Mucosa of rectum (tissue), 2 donors: ENCODE results near the gene WDR91.
"Not testable (repeated sequence)": the region's sequence is repeated elsewhere in the genome, so short reads cannot be mapped to it uniquely, and the experiment has no call there.

Experiments
- H3K27ac ChIP-seq, 2 donors: one replicate each; pipeline ENCODE4 v1.7.0; 2013; ENCODE audit warnings: inconsistent platforms in 2 of 2, low read depth in 2 of 2, low read length in 2 of 2
- H3K27me3 ChIP-seq, 2 donors: one replicate each; pipeline ENCODE4 v1.7.0; 2013; ENCODE audit warnings: low read length in 2 of 2; ENCODE audit not compliant: control insufficient read depth in 2 of 2, insufficient read depth in 2 of 2
- H3K36me3 ChIP-seq, 2 donors: one replicate each; pipeline ENCODE4 v1.7.0; 2013; ENCODE audit warnings: low read length in 2 of 2; ENCODE audit not compliant: control insufficient read depth in 2 of 2, insufficient read depth in 2 of 2
- H3K4me1 ChIP-seq, 2 donors: one replicate each; pipeline ENCODE4 v1.7.0; 2013; ENCODE audit warnings: low read length in 2 of 2, mild to moderate bottlenecking in 1 of 2; ENCODE audit not compliant: control insufficient read depth in 2 of 2, insufficient read depth in 2 of 2
- H3K4me3 ChIP-seq, 2 donors: one replicate each; pipeline ENCODE4 v1.7.0; 2013; ENCODE audit warnings: low read length in 2 of 2
- H3K9ac ChIP-seq, 2 donors: one replicate each; pipeline ENCODE4 v1.7.0; 2013; ENCODE audit warnings: low read length in 2 of 2, low read depth in 1 of 2, mild to moderate bottlenecking in 1 of 2
- H3K9me3 ChIP-seq, 2 donors: one replicate each; pipeline ENCODE4 v1.7.0; 2013; ENCODE audit warnings: low read length in 2 of 2; ENCODE audit not compliant: control insufficient read depth in 2 of 2
- donor health status: healthy.
- donor health status: Normal muscosa, but diverticular disease.

The WDR91 gene

GRCh38 chr7:135233570-135233969, 22.2 kb upstream of the WDR91 start, which contains the start of gene STRA8:
Gene STRA8 (plus strand): TSS chr7:135233838. CDS start chr7:135240525, 6,687 bp downstream.
- no peak within 1 kb of the TSS for H3K4me3 ChIP-seq
- no peaks in the 10 kb centered on the region for H3K4me1 ChIP-seq
- no peak within 1 kb of the TSS for H3K9ac ChIP-seq
- H3K9me3 ChIP-seq, result no peaks in the 10 kb centered on the region
- no peaks in the 10 kb centered on the region for H3K36me3 ChIP-seq
- no peaks in the 10 kb centered on the region for H3K27me3 ChIP-seq
- no peak within 1 kb of the TSS for H3K27ac ChIP-seq

- Histone ChIP-seq H3K4me3 (no peak overlapping the region), H3K27me3 (no peaks in the 10 kb centered on the region), H3K36me3 (no peaks in the 10 kb centered on the region)
These were observed 21.4 kb upstream of the WDR91 start for GRCh38 chr7:135232720-135233119.

GRCh38 chr7:135232087-135232486, 20.8 kb upstream of the WDR91 start:
- Histone ChIP-seq H3K4me3 (no peak overlapping the region), H3K9me3 (no peaks in the 10 kb centered on the region), H3K36me3 (no peaks in the 10 kb centered on the region), H3K27ac (no peak overlapping the region), H3K9ac (no peak overlapping the region), H3K27me3 (no peaks in the 10 kb centered on the region), H3K4me1 (no peaks in the 10 kb centered on the region)

More at GRCh38 chr7:135232720-135233119, 21.4 kb upstream of the WDR91 start:
- no peak overlapping the region for H3K9ac ChIP-seq
- no peaks in the 10 kb centered on the region for H3K9me3 ChIP-seq
- H3K4me1 ChIP-seq, result no peaks in the 10 kb centered on the region
- no peak overlapping the region for H3K27ac ChIP-seq

GRCh38 chr7:135231686-135232085, 20.4 kb upstream of the WDR91 start:
- H3K4me3 ChIP-seq, result no peak overlapping the region
- no peak overlapping the region for H3K9ac ChIP-seq
- no peaks in the 10 kb centered on the region for H3K9me3 ChIP-seq
- no peaks in the 10 kb centered on the region for H3K4me1 ChIP-seq
- H3K36me3 ChIP-seq, result no peaks in the 10 kb centered on the region
- H3K27me3 ChIP-seq, result no peaks in the 10 kb centered on the region
- H3K27ac ChIP-seq, result no peak overlapping the region

- Histone ChIP-seq H3K36me3 (no peaks in the 10 kb centered on the region), H3K4me1 (no peaks in the 10 kb centered on the region), H3K9me3 (no peaks in the 10 kb centered on the region), H3K4me3 (no peak overlapping the region), H3K9ac (no peak overlapping the region), H3K27me3 (no peaks in the 10 kb centered on the region), H3K27ac (no peak overlapping the region)
These were observed 12.7 kb upstream of the WDR91 start for GRCh38 chr7:135224027-135224426.

- Histone ChIP-seq H3K9ac (no peak overlapping the region), H3K4me3 (no peak overlapping the region), H3K27ac (no peak overlapping the region)
These were observed 6.6 kb upstream of the WDR91 start for GRCh38 chr7:135217645-135218509.

GRCh38 chr7:135215698-135216097, 4.4 kb upstream of the WDR91 start:
- Histone ChIP-seq H3K27ac (no peak overlapping the region), H3K9ac (no peak overlapping the region), H3K4me3 (no peak overlapping the region), H3K36me3 (no peaks in the 10 kb centered on the region), H3K4me1 (peaks cover 10 to 11% of the 10 kb centered on the region in 2 donors), H3K9me3 (no peaks in the 10 kb centered on the region), H3K27me3 (no peaks in the 10 kb centered on the region)

More at GRCh38 chr7:135217645-135218509, 6.6 kb upstream of the WDR91 start:
- H3K27me3 ChIP-seq, result no peaks in the 10 kb centered on the region
- H3K9me3 ChIP-seq, result no peaks in the 10 kb centered on the region
- no peaks in the 10 kb centered on the region for H3K36me3 ChIP-seq
- H3K4me1 ChIP-seq, result peaks cover 6 to 8% of the 10 kb centered on the region in 2 donors

- no peak overlapping the region for H3K9ac ChIP-seq
- H3K27ac ChIP-seq, result no peak overlapping the region
These were observed 3.9 kb upstream of the WDR91 start for GRCh38 chr7:135215180-135215579.

GRCh38 chr7:135213831-135214230, 2.5 kb upstream of the WDR91 start:
- H3K9me3 ChIP-seq, result no peaks in the 10 kb centered on the region
- H3K4me3 ChIP-seq, result no peak overlapping the region
- peaks cover 11 to 14% of the 10 kb centered on the region in 2 donors for H3K4me1 ChIP-seq
- H3K9ac ChIP-seq, result no peak overlapping the region
- no peak overlapping the region for H3K27ac ChIP-seq
- no peaks in the 10 kb centered on the region for H3K36me3 ChIP-seq
- H3K27me3 ChIP-seq, result no peaks in the 10 kb centered on the region

More at GRCh38 chr7:135215180-135215579, 3.9 kb upstream of the WDR91 start:
- no peak overlapping the region for H3K4me3 ChIP-seq
- H3K27me3 ChIP-seq, result no peaks in the 10 kb centered on the region
- H3K9me3 ChIP-seq, result no peaks in the 10 kb centered on the region
- H3K4me1 ChIP-seq, result peaks cover 11 to 14% of the 10 kb centered on the region in 2 donors
- H3K36me3 ChIP-seq, result no peaks in the 10 kb centered on the region

- Histone ChIP-seq H3K27ac (peak overlapping the region; percentile 76 to 78), H3K9ac (peak overlapping the region; percentile 83 to 92), H3K4me3 (peak overlapping the region; percentile 83 to 84)
- H3K36me3 ChIP-seq, H3K4me1 ChIP-seq, H3K27me3 ChIP-seq, H3K9me3 ChIP-seq: not testable (repeated sequence)
These were observed 790 bp upstream of the WDR91 start for GRCh38 chr7:135211946-135212685.
